Esophagus muscularis mucosa (tissue), 4 donors: ENCODE measurements around the gene TPTE. TPM values are rescaled to one million over a fixed set of nuclear protein-coding genes. Genes with fewer than 3 reads are reported as not detected.
"Not testable (repeated sequence)": the region's sequence is repeated elsewhere in the genome, so short reads cannot be mapped to it uniquely, and the experiment has no call there.

Source experiments
- DNase-seq: peaks from one replicate; pipeline ENCODE4 v3.0.0-alpha.2; 2017; ENCODE audit errors: extremely low spot score
- H3K27ac ChIP-seq, 4 donors: fragments of 200-600 bp; sonication (generic); replicated peaks in 1 of 4; 1 replicate in 3 of 4; 2 replicates in 1 of 4; pipeline ENCODE4 v1.5.1; 2016 to 2019; ENCODE audit warnings: mild to moderate bottlenecking in 1 of 4
- H3K27me3 ChIP-seq, 4 donors: fragments of 200-600 bp; sonication (generic); one replicate each; pipeline versions ENCODE4 v1.5.1 to v1.6.0; 2016 to 2019
- H3K36me3 ChIP-seq, 4 donors: fragments of 200-600 bp; sonication (generic); one replicate each; pipeline ENCODE4 v1.5.1; 2016 to 2019
- H3K4me1 ChIP-seq, 4 donors: fragments of 200-600 bp; sonication (generic); one replicate each; pipeline ENCODE4 v1.5.1; 2016 to 2019
- H3K4me3 ChIP-seq, 4 donors: fragments of 200-600 bp; sonication (generic); 1 replicate in 2 of 4; 2 replicates in 2 of 4; pipeline ENCODE4 v1.5.1; 2016 to 2019; ENCODE audit warnings: mild to moderate bottlenecking in 4 of 4, moderate library complexity in 1 of 4
- H3K9me3 ChIP-seq, 4 donors: fragments of 200-600 bp; sonication (generic); 1 replicate in 3 of 4; 2 replicates in 1 of 4; pipeline ENCODE4 v1.5.1; 2016 to 2019
- EP300 ChIP-seq: sonication (generic); formaldehyde crosslinking; IDR thresholded peaks from one replicate; pipeline ENCODE4 v1.6.1; 2017; ENCODE audit warnings: antibody characterized with exemption
- POLR2A ChIP-seq: fragments of 450-650 bp; IDR thresholded peaks from one replicate; pipeline ENCODE4 v1.6.1; 2017; ENCODE audit warnings: antibody characterized with exemption, moderate library complexity, mild to moderate bottlenecking, low read depth
- POLR2AphosphoS5 ChIP-seq, 2 donors: sonication (generic); formaldehyde crosslinking; IDR thresholded peaks; one replicate each; pipeline ENCODE4 v1.6.1; 2017; ENCODE audit warnings: antibody characterized with exemption in 2 of 2
- WGBS: methylation state at CpG from one replicate; pipeline ENCODE4 v1.1.5; 2018; 5-methylcytosine and 5-hydroxymethylcytosine counted together
- intact Hi-C: fragments of 100-400 bp; cut with DNase I; formaldehyde crosslinking; loops from one replicate; pipeline ENCODE4 v1.15.1; 2023
- small RNA-seq, 3 donors: library from RNA; depleted of rRNA; stranded (forward); fragments of <200 nt; gene quantifications; one replicate each; pipeline ENCODE3, GENCODE V24; 2016
- total RNA-seq, 4 donors: library from RNA; depleted of rRNA; stranded (reverse); fragments of >200 nt; gene quantifications; one replicate each; pipeline versions ENCODE4 v1.1.0 to v1.2.1, GENCODE V29; 2016
- TF ChIP-seq, protein P1 (sequence below), 3 experiments: fragments of 200-600 bp in 2 of 3; fragments of 450-650 bp in 1 of 3; sonication (generic) in 2 of 3; IDR thresholded peaks; one replicate each; pipeline ENCODE4 v1.5.1; 2017 to 2019; ENCODE audit warnings: antibody characterized with exemption in 3 of 3, mild to moderate bottlenecking in 2 of 3, moderate library complexity in 1 of 3

The TPTE gene
- total RNA-seq, 4 donors from 2014 or later: not detected

- no peak for TF ChIP-seq POLR2AphosphoS5 (IDR thresholded peaks at IDR 0.05)
- no peak for TF ChIP-seq POLR2A
- TF ChIP-seq, protein P1, sequence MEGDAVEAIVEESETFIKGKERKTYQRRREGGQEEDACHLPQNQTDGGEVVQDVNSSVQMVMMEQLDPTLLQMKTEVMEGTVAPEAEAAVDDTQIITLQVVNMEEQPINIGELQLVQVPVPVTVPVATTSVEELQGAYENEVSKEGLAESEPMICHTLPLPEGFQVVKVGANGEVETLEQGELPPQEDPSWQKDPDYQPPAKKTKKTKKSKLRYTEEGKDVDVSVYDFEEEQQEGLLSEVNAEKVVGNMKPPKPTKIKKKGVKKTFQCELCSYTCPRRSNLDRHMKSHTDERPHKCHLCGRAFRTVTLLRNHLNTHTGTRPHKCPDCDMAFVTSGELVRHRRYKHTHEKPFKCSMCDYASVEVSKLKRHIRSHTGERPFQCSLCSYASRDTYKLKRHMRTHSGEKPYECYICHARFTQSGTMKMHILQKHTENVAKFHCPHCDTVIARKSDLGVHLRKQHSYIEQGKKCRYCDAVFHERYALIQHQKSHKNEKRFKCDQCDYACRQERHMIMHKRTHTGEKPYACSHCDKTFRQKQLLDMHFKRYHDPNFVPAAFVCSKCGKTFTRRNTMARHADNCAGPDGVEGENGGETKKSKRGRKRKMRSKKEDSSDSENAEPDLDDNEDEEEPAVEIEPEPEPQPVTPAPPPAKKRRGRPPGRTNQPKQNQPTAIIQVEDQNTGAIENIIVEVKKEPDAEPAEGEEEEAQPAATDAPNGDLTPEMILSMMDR (IDR thresholded peaks at IDR 0.05): no peak
- no peak for TF ChIP-seq EP300
- WGBS: 62% methylated on average over 4 of the region's 4 CpGs
- intact Hi-C loops: no loop called here
- H3K9me3 ChIP-seq: peaks cover 0 to 58% (median 29%) of the 10 kb centered on the region in 4 donors
- no peaks in the 10 kb centered on the region for H3K36me3 ChIP-seq
- no peak for DNase-seq
- H3K27ac ChIP-seq: no peak overlapping the region
- H3K4me3 ChIP-seq: no peak overlapping the region
- no peaks in the 10 kb centered on the region for H3K27me3 ChIP-seq
- H3K4me1 ChIP-seq: no peaks in the 10 kb centered on the region
Observed at GRCh38 chr21:10639123-10639522, 117.7 kb downstream of the TPTE start.

GRCh38 chr21:10639746-10640145 lies 118.4 kb downstream of the TPTE start:
- H3K9me3 ChIP-seq: peaks cover 0 to 52% (median 29%) of the 10 kb centered on the region in 4 donors
- intact Hi-C loops, H3K36me3 ChIP-seq, DNase-seq, H3K27ac ChIP-seq, H3K4me3 ChIP-seq, H3K27me3 ChIP-seq, H3K4me1 ChIP-seq: not testable (repeated sequence)

- H3K9me3 ChIP-seq: peaks cover 0 to 52% (median 29%) of the 10 kb centered on the region in 4 donors
- H3K4me1 ChIP-seq: no peaks in the 10 kb centered on the region
- no peak for TF ChIP-seq EP300
- no peak for TF ChIP-seq POLR2AphosphoS5 (IDR thresholded peaks at IDR 0.05)
- no peak for TF ChIP-seq POLR2A
- TF ChIP-seq, protein P1 (IDR thresholded peaks at IDR 0.05): no peak
- 43% methylated on average over 4 of the region's 4 CpGs for WGBS
- DNase-seq: no peak
- no peaks in the 10 kb centered on the region for H3K36me3 ChIP-seq
- H3K27me3 ChIP-seq: no peaks in the 10 kb centered on the region
- no peak overlapping the region for H3K27ac ChIP-seq
- no peak overlapping the region for H3K4me3 ChIP-seq
- intact Hi-C loops: no loop called here
Observed at GRCh38 chr21:10640446-10640845, 119.1 kb downstream of the TPTE start.

- Histone ChIP-seq H3K27ac (no peak overlapping the region), H3K4me3 (no peak overlapping the region), H3K9me3 (peaks cover 0 to 46% (median 24%) of the 10 kb centered on the region in 4 donors), H3K36me3 (no peaks in the 10 kb centered on the region), H3K4me1 (no peaks in the 10 kb centered on the region), H3K27me3 (no peaks in the 10 kb centered on the region)
- intact Hi-C loops: no loop called here
- 60% methylated on average over 1 of the region's 1 CpG for WGBS
- no peak for DNase-seq
- TF ChIP-seq POLR2A (no peak), EP300 (no peak), POLR2AphosphoS5 (IDR thresholded peaks at IDR 0.05) (no peak)
Observed at GRCh38 chr21:10641107-10641506, 119.7 kb downstream of the TPTE start.

- H3K27me3 ChIP-seq, H3K27ac ChIP-seq, H3K4me3 ChIP-seq, DNase-seq, H3K36me3 ChIP-seq, H3K4me1 ChIP-seq, intact Hi-C loops: not testable (repeated sequence)
- WGBS: 45% methylated on average over 5 of the region's 5 CpGs
- H3K9me3 ChIP-seq: peaks cover 0 to 22% (median 10%) of the 10 kb centered on the region in 4 donors
Observed at GRCh38 chr21:10645667-10646066, 124.3 kb downstream of the TPTE start.

DNA sequence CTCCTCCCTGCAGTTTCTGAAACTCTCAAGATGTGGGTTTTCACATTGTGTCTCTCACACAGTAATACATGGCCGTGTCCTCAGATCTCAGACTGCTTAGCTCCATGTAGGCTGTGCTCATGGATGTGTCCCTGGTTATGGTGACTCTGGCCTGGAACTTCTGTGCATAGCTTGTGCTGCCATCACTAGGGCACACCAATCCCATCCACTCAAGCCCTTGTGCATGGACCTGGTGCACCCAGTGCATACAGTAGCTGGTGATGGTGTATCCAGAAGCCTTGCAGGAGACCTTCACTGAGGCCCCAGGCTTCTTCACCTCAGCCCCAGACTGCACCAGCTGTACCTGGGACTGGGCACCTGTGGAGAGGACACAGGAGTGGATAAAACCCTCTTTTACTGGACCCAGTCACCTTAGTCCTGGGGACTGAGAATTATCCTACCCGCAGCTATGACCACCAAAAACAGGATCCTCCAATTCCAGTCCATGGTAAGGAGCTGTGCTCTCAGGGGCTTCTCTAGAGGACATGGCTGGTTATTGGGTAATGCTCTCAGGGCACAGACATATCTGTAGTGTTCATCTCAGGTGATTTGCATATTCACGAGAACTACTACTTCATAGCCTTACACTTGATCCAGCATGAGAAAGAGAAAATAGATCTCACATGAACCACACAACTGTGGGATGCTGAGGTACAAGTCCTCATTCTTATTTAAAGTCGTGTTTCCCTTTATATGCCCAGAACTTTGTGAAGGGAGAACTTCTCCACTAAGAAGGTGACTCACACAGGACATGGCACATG lies 128.2 kb downstream of the TPTE start:
- intact Hi-C loops: not testable (repeated sequence)

GRCh38 chr21:10650297-10650696 lies 128.9 kb downstream of the TPTE start:
- 30% methylated on average over 2 of the region's 2 CpGs for WGBS
- intact Hi-C loops, DNase-seq, H3K4me3 ChIP-seq, H3K4me1 ChIP-seq, H3K36me3 ChIP-seq, H3K27ac ChIP-seq, H3K27me3 ChIP-seq: not testable (repeated sequence)
- peaks cover 0 to 11% (median 7%) of the 10 kb centered on the region in 4 donors for H3K9me3 ChIP-seq

More for the DNA sequence above, 128.2 kb downstream of the TPTE start:
- not testable (repeated sequence) for H3K4me3 ChIP-seq, DNase-seq, H3K27ac ChIP-seq, H3K4me1 ChIP-seq, H3K27me3 ChIP-seq, H3K36me3 ChIP-seq
- H3K9me3 ChIP-seq: peaks cover 0 to 11% (median 7%) of the 10 kb centered on the region in 4 donors
- 56% methylated on average over 4 of the region's 4 CpGs for WGBS

Small RNAs within 50 kb of the gene (small RNA-seq; reads per million reads assigned to genes)
- gene CYCSP41: 0 reads per million in 3 donors
